NT2/D1 (cell line): ENCODE measurements around the gene SETX.

ENCODE experiments used
- SUZ12 ChIP-seq: IDR thresholded peaks from 2 replicates; pipeline ENCODE4 v1.6.1; 2011; ENCODE audit not compliant: insufficient read length, insufficient read depth; ENCODE audit errors: extremely low read depth
- YY1 ChIP-seq: IDR thresholded peaks from 2 replicates; pipeline ENCODE4 v1.6.1; 2011; ENCODE audit not compliant: insufficient read length, insufficient read depth
- ZNF274 ChIP-seq: IDR thresholded peaks from 2 replicates; pipeline ENCODE4 v1.6.1; 2011; ENCODE audit warnings: mild to moderate bottlenecking, low read depth, low read length

- no peak for TF ChIP-seq ZNF274
- TF ChIP-seq SUZ12: no peak
- TF ChIP-seq YY1: no peak
These were observed 3.9 kb downstream of the SETX start for GRCh38 chr9:132350861-132351315.
